ENCODE results near the gene NTM. TPM values are rescaled to one million over a fixed set of nuclear protein-coding genes. Genes with fewer than 3 reads are reported as not detected.

NTM gene
- total and polyA plus RNA-seq, 2 donors (not counting 3 experiments of a cell fraction or from before 2014, with no cell fraction given): 1.00 to 1.1 TPM

- TF ChIP-seq MYC (IDR thresholded peaks at IDR 0.05; ENCODE audit: low read depth, low read length) (no peak), GATA2 (IDR thresholded peaks at IDR 0.05; ENCODE audit: insufficient read depth, insufficient read length, low read depth, low read length) (no peak), POLR2AphosphoS5 (IDR thresholded peaks at IDR 0.05; ENCODE audit: insufficient read depth, low read depth, low read length) (no peak), POLR2A (IDR thresholded peaks at IDR 0.05; ENCODE audit: low read depth, low read length) (no peak), JUN (IDR thresholded peaks at IDR 0.05; ENCODE audit: borderline replicate concordance, insufficient read depth, insufficient read length, low read depth) (no peak), EZH2 (IDR thresholded peaks at IDR 0.05; ENCODE audit: borderline replicate concordance, low read depth, low read length, severe bottlenecking) (no peak), FOS (IDR thresholded peaks at IDR 0.05; ENCODE audit: borderline replicate concordance, insufficient read depth, low read length) (no peak)
- TF ChIP-seq, protein P1, sequence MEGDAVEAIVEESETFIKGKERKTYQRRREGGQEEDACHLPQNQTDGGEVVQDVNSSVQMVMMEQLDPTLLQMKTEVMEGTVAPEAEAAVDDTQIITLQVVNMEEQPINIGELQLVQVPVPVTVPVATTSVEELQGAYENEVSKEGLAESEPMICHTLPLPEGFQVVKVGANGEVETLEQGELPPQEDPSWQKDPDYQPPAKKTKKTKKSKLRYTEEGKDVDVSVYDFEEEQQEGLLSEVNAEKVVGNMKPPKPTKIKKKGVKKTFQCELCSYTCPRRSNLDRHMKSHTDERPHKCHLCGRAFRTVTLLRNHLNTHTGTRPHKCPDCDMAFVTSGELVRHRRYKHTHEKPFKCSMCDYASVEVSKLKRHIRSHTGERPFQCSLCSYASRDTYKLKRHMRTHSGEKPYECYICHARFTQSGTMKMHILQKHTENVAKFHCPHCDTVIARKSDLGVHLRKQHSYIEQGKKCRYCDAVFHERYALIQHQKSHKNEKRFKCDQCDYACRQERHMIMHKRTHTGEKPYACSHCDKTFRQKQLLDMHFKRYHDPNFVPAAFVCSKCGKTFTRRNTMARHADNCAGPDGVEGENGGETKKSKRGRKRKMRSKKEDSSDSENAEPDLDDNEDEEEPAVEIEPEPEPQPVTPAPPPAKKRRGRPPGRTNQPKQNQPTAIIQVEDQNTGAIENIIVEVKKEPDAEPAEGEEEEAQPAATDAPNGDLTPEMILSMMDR (IDR thresholded peaks at IDR 0.05; ENCODE audit: extremely low read depth in 1 of 2, insufficient read depth in 1 of 2, low read depth in 1 of 2, low read length in 2 of 2): no peak
- TF ChIP-seq, protein P2, sequence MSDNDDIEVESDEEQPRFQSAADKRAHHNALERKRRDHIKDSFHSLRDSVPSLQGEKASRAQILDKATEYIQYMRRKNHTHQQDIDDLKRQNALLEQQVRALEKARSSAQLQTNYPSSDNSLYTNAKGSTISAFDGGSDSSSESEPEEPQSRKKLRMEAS (IDR thresholded peaks at IDR 0.05; ENCODE audit: insufficient read depth, insufficient read length): no peak
- H3K4me2 ChIP-seq (ENCODE audit: insufficient read depth, low read length): no peak overlapping the region
- no peak overlapping the region for H3K9ac ChIP-seq (replicated peaks; ENCODE audit: extremely low read depth, insufficient read depth, low read length)
- no TSS peak for BruUV-seq (replicated peaks)
- CTCF ChIA-PET: no interaction called here
- H3K4me3 ChIP-seq (replicated peaks in 1 of 3; ENCODE audit: insufficient read depth in 1 of 3, low read depth in 1 of 3, low read length in 3 of 3): no peak overlapping the region
- H3K9me3 ChIP-seq (replicated peaks; ENCODE audit: control insufficient read depth, insufficient read depth, low read length): no peaks in the 10 kb centered on the region
- no peaks in the 10 kb centered on the region for H4K20me1 ChIP-seq (replicated peaks; ENCODE audit: control insufficient read depth, extremely low read depth, insufficient read depth, low read length)
- DNase-seq (ENCODE audit: low read depth, low spot score) (no peak), FAIRE-seq (no peak)
- intact Hi-C loops (cut with micrococcal nuclease): no loop called here
- H3K27ac ChIP-seq (ENCODE audit: insufficient read depth, low read depth, low read length): no peak overlapping the region
- POLR2A ChIA-PET: no interaction called here
- no peaks in the 10 kb centered on the region for H3K9me1 ChIP-seq (replicated peaks; ENCODE audit: control insufficient read depth, extremely low read depth, insufficient read depth, low read length)
- no peaks in the 10 kb centered on the region for H3K79me2 ChIP-seq (ENCODE audit: control insufficient read depth, insufficient read depth, low read length)
- no peaks in the 10 kb centered on the region for H3K36me3 ChIP-seq (ENCODE audit: control insufficient read depth in 2 of 2, extremely low read depth in 1 of 2, insufficient read depth in 2 of 2, low read length in 2 of 2)
- H3K27me3 ChIP-seq (ENCODE audit: control insufficient read depth in 2 of 2, insufficient read depth in 2 of 2, low read length in 2 of 2): no peaks in the 10 kb centered on the region
- peaks cover 23% of the 10 kb centered on the region for H3K4me1 ChIP-seq (ENCODE audit: control insufficient read depth, extremely low read depth, insufficient read depth, low read length)
- no peak overlapping the region for H2AFZ ChIP-seq (ENCODE audit: low read depth, low read length)
- dilution Hi-C loops (cut with MboI; ENCODE audit: extremely low pct_ligation_motif_present, low sequenced_read_pairs): no loop called here
Observed at GRCh38 chr11:131837562-131837961, 467.1 kb downstream of the NTM start.

Data from endothelial cell of umbilical vein (primary cell).